WTC11 (cell line): ENCODE measurements around the gene SLC27A5.
A peak's percentile ranks its signal among the peaks of the same experiment; 100 is the strongest.

ENCODE experiments used
- ESRRA ChIP-seq: sonication (generic); formaldehyde crosslinking; IDR thresholded peaks from 2 replicates; pipeline ENCODE4 v1.8.1; 2022; ENCODE audit warnings: mild to moderate bottlenecking, missing genetic modification reagents, borderline replicate concordance
- JAZF1 ChIP-seq: fragments of 250-450 bp; sonication (Bioruptor Pico); IDR thresholded peaks from 2 replicates; pipeline ENCODE4 v1.9.0; 2021; ENCODE audit warnings: moderate library complexity, mild to moderate bottlenecking, inconsistent platforms
- JUN ChIP-seq: sonication (generic); formaldehyde crosslinking; IDR thresholded peaks from 2 replicates; pipeline ENCODE4 v1.8.0; 2023; ENCODE audit warnings: mild to moderate bottlenecking, missing genetic modification reagents
- TCF7 ChIP-seq: sonication (generic); formaldehyde crosslinking; IDR thresholded peaks from 2 replicates; pipeline ENCODE4 v1.8.0; 2022; ENCODE audit warnings: mild to moderate bottlenecking, low read depth, missing genetic modification reagents, moderate library complexity
- ZNF232 ChIP-seq: sonication (generic); formaldehyde crosslinking; IDR thresholded peaks from 2 replicates; pipeline ENCODE4 v1.8.0; 2022; ENCODE audit warnings: mild to moderate bottlenecking, missing genetic modification reagents
- TF ChIP-seq, protein P1 (sequence below): fragments of 200-600 bp; IDR thresholded peaks from 2 replicates; pipeline ENCODE4 v1.8.0; 2022; ENCODE audit warnings: antibody characterized with exemption
- TF ChIP-seq, protein P2 (sequence below): sonication (generic); formaldehyde crosslinking; IDR thresholded peaks from 2 replicates; pipeline ENCODE4 v1.8.1; 2022; ENCODE audit warnings: low read depth, mild to moderate bottlenecking, moderate library complexity, missing genetic modification reagents, borderline replicate concordance

DNA sequence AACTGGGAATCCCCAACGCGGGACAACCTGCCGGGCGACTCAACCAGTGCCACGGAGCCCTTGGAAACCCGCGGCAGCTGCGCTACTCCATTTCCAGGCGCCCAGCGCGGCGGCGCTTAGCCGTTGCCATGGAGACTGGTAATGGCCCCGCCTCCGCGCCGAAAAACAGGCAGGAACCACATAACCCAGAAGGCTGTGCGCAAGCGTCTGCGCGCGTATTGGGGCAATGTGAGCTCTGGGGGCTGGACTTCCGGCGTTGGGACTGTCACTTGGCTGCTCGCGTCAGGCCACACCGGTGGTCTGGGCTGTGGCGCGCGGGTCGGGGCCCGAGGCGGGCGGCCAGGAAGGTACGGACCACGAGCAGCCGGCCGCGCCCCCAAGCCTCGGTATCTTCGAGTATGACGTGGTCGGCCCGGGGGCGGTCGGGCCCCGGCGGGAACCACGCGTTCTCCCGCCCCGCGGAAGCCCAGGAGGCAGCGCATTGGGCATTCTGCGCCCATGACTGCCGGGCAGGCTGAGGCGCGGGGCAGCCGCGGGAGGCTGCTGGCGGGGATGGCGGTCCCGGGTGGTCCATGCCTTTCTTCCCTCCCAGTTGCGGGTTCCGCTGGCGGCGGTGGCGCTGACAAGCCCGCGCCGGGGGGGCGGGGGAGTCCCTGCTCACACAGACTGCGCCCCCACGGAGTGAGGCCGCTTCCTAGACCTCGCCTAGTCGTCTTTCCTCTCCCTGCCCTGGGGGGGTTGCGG, 60.3 kb downstream of the SLC27A5 start, which contains the start of gene ZNF324B:
- TF ChIP-seq, protein P1, sequence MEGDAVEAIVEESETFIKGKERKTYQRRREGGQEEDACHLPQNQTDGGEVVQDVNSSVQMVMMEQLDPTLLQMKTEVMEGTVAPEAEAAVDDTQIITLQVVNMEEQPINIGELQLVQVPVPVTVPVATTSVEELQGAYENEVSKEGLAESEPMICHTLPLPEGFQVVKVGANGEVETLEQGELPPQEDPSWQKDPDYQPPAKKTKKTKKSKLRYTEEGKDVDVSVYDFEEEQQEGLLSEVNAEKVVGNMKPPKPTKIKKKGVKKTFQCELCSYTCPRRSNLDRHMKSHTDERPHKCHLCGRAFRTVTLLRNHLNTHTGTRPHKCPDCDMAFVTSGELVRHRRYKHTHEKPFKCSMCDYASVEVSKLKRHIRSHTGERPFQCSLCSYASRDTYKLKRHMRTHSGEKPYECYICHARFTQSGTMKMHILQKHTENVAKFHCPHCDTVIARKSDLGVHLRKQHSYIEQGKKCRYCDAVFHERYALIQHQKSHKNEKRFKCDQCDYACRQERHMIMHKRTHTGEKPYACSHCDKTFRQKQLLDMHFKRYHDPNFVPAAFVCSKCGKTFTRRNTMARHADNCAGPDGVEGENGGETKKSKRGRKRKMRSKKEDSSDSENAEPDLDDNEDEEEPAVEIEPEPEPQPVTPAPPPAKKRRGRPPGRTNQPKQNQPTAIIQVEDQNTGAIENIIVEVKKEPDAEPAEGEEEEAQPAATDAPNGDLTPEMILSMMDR = no peak
- no peak for TF ChIP-seq JAZF1 (CRISPR knock-in tag)
- TF ChIP-seq TCF7 (CRISPR knock-in tag) = no peak
- TF ChIP-seq, protein P2, sequence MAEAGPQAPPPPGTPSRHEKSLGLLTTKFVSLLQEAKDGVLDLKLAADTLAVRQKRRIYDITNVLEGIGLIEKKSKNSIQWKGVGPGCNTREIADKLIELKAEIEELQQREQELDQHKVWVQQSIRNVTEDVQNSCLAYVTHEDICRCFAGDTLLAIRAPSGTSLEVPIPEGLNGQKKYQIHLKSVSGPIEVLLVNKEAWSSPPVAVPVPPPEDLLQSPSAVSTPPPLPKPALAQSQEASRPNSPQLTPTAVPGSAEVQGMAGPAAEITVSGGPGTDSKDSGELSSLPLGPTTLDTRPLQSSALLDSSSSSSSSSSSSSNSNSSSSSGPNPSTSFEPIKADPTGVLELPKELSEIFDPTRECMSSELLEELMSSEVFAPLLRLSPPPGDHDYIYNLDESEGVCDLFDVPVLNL (CRISPR knock-in tag) = no peak
- TF ChIP-seq ZNF232 (CRISPR knock-in tag) = no peak
- no peak for TF ChIP-seq JUN (CRISPR knock-in tag)
- peak; percentile 41; the same call in 1 of the 2 replicates for TF ChIP-seq ESRRA
